ENCODE data around the gene VPS37D.
"Not testable (repeated sequence)": the region's sequence is repeated elsewhere in the genome, so short reads cannot be mapped to it uniquely, and the experiment has no call there.

GRCh38 chr7:73713319-73713718 lies 45.7 kb downstream of the VPS37D start:
- TF ChIP-seq, protein P1, sequence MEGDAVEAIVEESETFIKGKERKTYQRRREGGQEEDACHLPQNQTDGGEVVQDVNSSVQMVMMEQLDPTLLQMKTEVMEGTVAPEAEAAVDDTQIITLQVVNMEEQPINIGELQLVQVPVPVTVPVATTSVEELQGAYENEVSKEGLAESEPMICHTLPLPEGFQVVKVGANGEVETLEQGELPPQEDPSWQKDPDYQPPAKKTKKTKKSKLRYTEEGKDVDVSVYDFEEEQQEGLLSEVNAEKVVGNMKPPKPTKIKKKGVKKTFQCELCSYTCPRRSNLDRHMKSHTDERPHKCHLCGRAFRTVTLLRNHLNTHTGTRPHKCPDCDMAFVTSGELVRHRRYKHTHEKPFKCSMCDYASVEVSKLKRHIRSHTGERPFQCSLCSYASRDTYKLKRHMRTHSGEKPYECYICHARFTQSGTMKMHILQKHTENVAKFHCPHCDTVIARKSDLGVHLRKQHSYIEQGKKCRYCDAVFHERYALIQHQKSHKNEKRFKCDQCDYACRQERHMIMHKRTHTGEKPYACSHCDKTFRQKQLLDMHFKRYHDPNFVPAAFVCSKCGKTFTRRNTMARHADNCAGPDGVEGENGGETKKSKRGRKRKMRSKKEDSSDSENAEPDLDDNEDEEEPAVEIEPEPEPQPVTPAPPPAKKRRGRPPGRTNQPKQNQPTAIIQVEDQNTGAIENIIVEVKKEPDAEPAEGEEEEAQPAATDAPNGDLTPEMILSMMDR (IDR thresholded peaks at IDR 0.05): not testable (repeated sequence)
- TF ChIP-seq MAX (CRISPR knock-in tag; IDR thresholded peaks at IDR 0.05); ZNF423 (CRISPR knock-in tag; IDR thresholded peaks at IDR 0.05); TCF7 (CRISPR knock-in tag; IDR thresholded peaks at IDR 0.05; ENCODE audit: low read depth); ZBTB21 (CRISPR knock-in tag; IDR thresholded peaks at IDR 0.05; ENCODE audit: borderline replicate concordance); CREB1 (CRISPR knock-in tag; IDR thresholded peaks at IDR 0.05): not testable (repeated sequence)

Data from WTC11 (cell line).